GM23248 (cell line): ENCODE results near the gene SUN5.

Source experiments
- EZH2 ChIP-seq: fragments of 200-600 bp; sonication (generic); IDR thresholded peaks from 2 replicates; pipeline ENCODE4 v1.6.1; 2018; ENCODE audit warnings: antibody characterized with exemption, mild to moderate bottlenecking; ENCODE audit not compliant: insufficient read depth, poor library complexity, severe bottlenecking
- EZH2phosphoT487 ChIP-seq: fragments of 200-600 bp; sonication (generic); IDR thresholded peaks from 2 replicates; pipeline ENCODE4 v1.6.1; 2018; ENCODE audit warnings: antibody characterized with exemption, moderate library complexity, mild to moderate bottlenecking, low read depth; ENCODE audit not compliant: insufficient read depth

DNA sequence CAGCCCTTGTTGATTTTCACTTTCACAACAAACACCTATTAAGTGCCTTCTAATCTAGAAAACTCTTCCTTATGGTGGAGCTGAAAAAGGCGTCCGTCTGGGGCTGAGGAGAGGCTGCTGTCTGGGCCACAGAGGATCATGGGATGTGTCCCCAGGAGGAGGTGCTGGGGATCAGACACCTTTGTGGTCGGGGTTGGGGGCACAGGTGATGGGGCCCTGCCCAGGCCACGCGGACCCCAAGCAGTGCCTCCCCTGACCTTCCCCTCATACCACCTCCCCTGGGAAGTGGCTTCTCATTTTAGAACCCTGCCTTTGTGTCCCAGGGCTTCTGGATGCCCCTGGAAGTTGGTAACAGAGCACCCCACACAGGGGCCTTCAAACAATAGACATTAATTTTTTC, 41.1 kb downstream of the SUN5 start:
- no peak for TF ChIP-seq EZH2
- no peak for TF ChIP-seq EZH2phosphoT487
